ENCODE measurements around the gene MITD1.
A peak's percentile ranks its signal among the peaks of the same experiment; 100 is the strongest.
"Not testable (repeated sequence)": the region's sequence is repeated elsewhere in the genome, so short reads cannot be mapped to it uniquely, and the experiment has no call there.

MITD1 gene

GRCh38 chr2:99153921-99154604, 26.8 kb downstream of the MITD1 start:
- DNase-seq, result no peak

- no peak for DNase-seq
Observed at GRCh38 chr2:99152199-99152895, 28.5 kb downstream of the MITD1 start.

- DNase-seq, result no peak
Observed at GRCh38 chr2:99150706-99151105, 30.2 kb downstream of the MITD1 start.

GRCh38 chr2:99141110-99142108, 39.4 kb downstream of the MITD1 start, which contains the start of gene C2orf15:
Gene C2orf15, plus strand, starts transcription at chr2:99141707. Its CDS starts 8,852 bp downstream, at chr2:99150559.
- DNase-seq, result peak; percentile 94 to 97 (median 96)

GRCh38 chr2:99140860-99141109, 40.1 kb downstream of the MITD1 start:
- no peak for DNase-seq

- no peak for DNase-seq
Observed at GRCh38 chr2:99140056-99140859, 40.6 kb downstream of the MITD1 start.

- no peak for DNase-seq
Observed at GRCh38 chr2:99139003-99139402, 41.9 kb downstream of the MITD1 start.

- not testable (repeated sequence) for DNase-seq
Observed at GRCh38 chr2:99135044-99135556, 45.8 kb downstream of the MITD1 start.

- DNase-seq, result no peak
Observed at GRCh38 chr2:99127981-99128380, 52.9 kb downstream of the MITD1 start.

Data from stimulated activated naive CD4-positive, alpha-beta T cell (primary cell).